GM18499 (cell line): ENCODE measurements around the gene CACNA2D3.
"Not testable (repeated sequence)": the region's sequence is repeated elsewhere in the genome, so short reads cannot be mapped to it uniquely, and the experiment has no call there.

Experiments used
- ATAC-seq: cut with Tn5 transposase; IDR thresholded peaks from one replicate; pipeline ENCODE4 v1.9.1; 2021; ENCODE audit warnings: moderate number of reproducible peaks; ENCODE audit not compliant: insufficient read depth, unreplicated experiment

CACNA2D3 gene

GRCh38 chr3:54122324-54123002, at the start of gene CACNA2D3:
CACNA2D3 (plus strand) TSS chr3:54122552.
- ATAC-seq: no peak

GRCh38 chr3:54073386-54073785, 49.0 kb upstream of the CACNA2D3 start:
- ATAC-seq: no peak

- no peak for ATAC-seq
Observed at GRCh38 chr3:54079314-54079713, 43.0 kb upstream of the CACNA2D3 start.

- ATAC-seq: no peak
Observed at GRCh38 chr3:54079730-54080325, 42.5 kb upstream of the CACNA2D3 start.

- no peak for ATAC-seq
Observed at GRCh38 chr3:54083921-54084320, 38.4 kb upstream of the CACNA2D3 start.

- ATAC-seq: no peak
Observed at GRCh38 chr3:54085936-54086335, 36.4 kb upstream of the CACNA2D3 start.

- no peak for ATAC-seq
Observed at GRCh38 chr3:54086652-54087405, 35.5 kb upstream of the CACNA2D3 start.

- ATAC-seq: no peak
Observed at GRCh38 chr3:54087581-54088410, 34.6 kb upstream of the CACNA2D3 start.

- no peak for ATAC-seq
Observed at GRCh38 chr3:54093491-54094248, 28.7 kb upstream of the CACNA2D3 start.

- no peak for ATAC-seq
Observed at GRCh38 chr3:54094926-54095325, 27.4 kb upstream of the CACNA2D3 start.

- ATAC-seq: no peak
Observed at GRCh38 chr3:54099381-54099780, 23.0 kb upstream of the CACNA2D3 start.

GRCh38 chr3:54104084-54104483, 18.3 kb upstream of the CACNA2D3 start:
- no peak for ATAC-seq

- not testable (repeated sequence) for ATAC-seq
Observed at GRCh38 chr3:54116129-54116528, 6.2 kb upstream of the CACNA2D3 start.

- ATAC-seq: no peak
Observed at GRCh38 chr3:54120657-54121413, 1.5 kb upstream of the CACNA2D3 start.

- ATAC-seq: no peak
Observed at GRCh38 chr3:54121414-54122323, 683 bp upstream of the CACNA2D3 start.

GRCh38 chr3:54123003-54123775, 837 bp downstream of the CACNA2D3 start:
- no peak for ATAC-seq

GRCh38 chr3:54123776-54124196, 1.4 kb downstream of the CACNA2D3 start:
- ATAC-seq: no peak
